ENCODE results near the gene PDE6B.
A peak's percentile ranks its signal among the peaks of the same experiment; 100 is the strongest.

The PDE6B gene

GRCh38 chr4:706834-707598, 81.6 kb downstream of the PDE6B start:
- Histone ChIP-seq H3K9ac (ENCODE audit: insufficient read length) (peak overlapping the region; percentile 67), H3K27ac (no peak overlapping the region; the same call in 1 of the 2 replicates), H3K4me3 (peak overlapping the region; percentile 98), H3K9me3 (ENCODE audit: low read depth, low read length) (no peaks in the 10 kb centered on the region), H3K36me3 (ENCODE audit: insufficient read depth, low read length) (peaks cover 30% of the 10 kb centered on the region)
- no peak for DNase-seq (ENCODE audit: low read depth, low spot score)
- no peak for TF ChIP-seq EZH2 (IDR thresholded peaks at IDR 0.05)
- TF ChIP-seq POLR2AphosphoS5 (IDR thresholded peaks at IDR 0.05; ENCODE audit: borderline replicate concordance, low read depth, low read length) = no peak
- no peak for TF ChIP-seq FOXP2 (optimal IDR thresholded peaks at IDR 0.05; ENCODE audit: control extremely low read depth, extremely low read length, insufficient read depth)

- DNase-seq (ENCODE audit: low read depth, low spot score) = no peak
- H3K27ac ChIP-seq = no peak overlapping the region
- no peak overlapping the region for H3K9ac ChIP-seq (ENCODE audit: insufficient read length)
- H3K36me3 ChIP-seq (ENCODE audit: insufficient read depth, low read length) = peaks cover 32% of the 10 kb centered on the region
- TF ChIP-seq FOXP2 (optimal IDR thresholded peaks at IDR 0.05; ENCODE audit: control extremely low read depth, extremely low read length, insufficient read depth) (no peak), POLR2AphosphoS5 (IDR thresholded peaks at IDR 0.05; ENCODE audit: borderline replicate concordance, low read depth, low read length) (no peak), EZH2 (IDR thresholded peaks at IDR 0.05) (no peak)
- H3K9me3 ChIP-seq (ENCODE audit: low read depth, low read length) = no peaks in the 10 kb centered on the region
- 0 out of 2 replicates have a peak overlapping the region, but pooled peaks have one; percentile 38 for H3K4me3 ChIP-seq
Measured at GRCh38 chr4:707929-708630, 82.7 kb downstream of the PDE6B start.

DNA sequence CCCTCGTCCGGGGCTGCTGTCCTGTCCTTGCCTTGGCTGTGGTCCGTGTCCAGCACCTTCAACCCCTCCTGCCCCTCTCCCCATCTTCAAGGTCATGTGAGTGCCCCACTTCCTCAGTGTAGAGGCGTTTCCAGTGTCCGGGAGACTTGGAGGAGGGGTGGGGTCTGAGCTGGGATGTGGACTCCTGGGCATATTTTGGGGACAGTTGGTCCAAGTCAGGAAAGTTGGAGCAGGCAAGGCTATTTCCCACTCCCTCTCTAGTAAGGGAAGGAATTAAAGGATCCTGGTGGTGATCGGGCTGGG, 83.2 kb downstream of the PDE6B start:
- H3K36me3 ChIP-seq (ENCODE audit: insufficient read depth, low read length) = peaks cover 34% of the 10 kb centered on the region
- H3K27ac ChIP-seq = no peak overlapping the region
- no peaks in the 10 kb centered on the region for H3K9me3 ChIP-seq (ENCODE audit: low read depth, low read length)
- TF ChIP-seq FOXP2 (optimal IDR thresholded peaks at IDR 0.05; ENCODE audit: control extremely low read depth, extremely low read length, insufficient read depth) = no peak
- no peak for TF ChIP-seq EZH2 (IDR thresholded peaks at IDR 0.05)
- TF ChIP-seq POLR2AphosphoS5 (IDR thresholded peaks at IDR 0.05; ENCODE audit: borderline replicate concordance, low read depth, low read length) = no peak
- H3K9ac ChIP-seq (ENCODE audit: insufficient read length) = no peak overlapping the region
- no peak for DNase-seq (ENCODE audit: low read depth, low spot score)
- peak overlapping the region; percentile 38; the same call in 1 of the 2 replicates for H3K4me3 ChIP-seq

DNA sequence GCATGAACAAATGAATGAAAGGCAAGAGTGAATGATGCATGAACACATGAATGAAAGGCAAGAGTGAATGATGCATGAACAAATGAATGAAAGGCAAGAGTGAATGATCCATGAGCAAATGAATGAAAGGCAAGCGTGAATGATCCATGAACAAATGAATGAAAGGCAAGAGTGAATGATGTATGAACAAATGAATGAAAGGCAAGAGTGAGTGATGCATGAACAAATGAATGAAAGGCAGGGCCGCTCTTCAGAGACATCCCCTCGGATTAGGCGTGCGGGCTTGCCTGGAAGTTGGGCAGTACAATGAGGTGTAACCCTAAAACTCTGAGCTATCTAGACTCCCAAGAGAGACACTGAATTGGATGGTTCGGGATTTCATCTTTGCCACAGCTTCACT, 84.0 kb downstream of the PDE6B start:
- Histone ChIP-seq H3K9ac (ENCODE audit: insufficient read length) (no peak overlapping the region), H3K4me3 (no peak overlapping the region), H3K27ac (peak overlapping the region; percentile 60; the same call in 1 of the 2 replicates), H3K36me3 (ENCODE audit: insufficient read depth, low read length) (peaks cover 42% of the 10 kb centered on the region), H3K9me3 (ENCODE audit: low read depth, low read length) (no peaks in the 10 kb centered on the region)
- DNase-seq (ENCODE audit: low read depth, low spot score) = no peak
- TF ChIP-seq FOXP2 (optimal IDR thresholded peaks at IDR 0.05; ENCODE audit: control extremely low read depth, extremely low read length, insufficient read depth) = no peak
- no peak for TF ChIP-seq POLR2AphosphoS5 (IDR thresholded peaks at IDR 0.05; ENCODE audit: borderline replicate concordance, low read depth, low read length)
- no peak for TF ChIP-seq EZH2 (IDR thresholded peaks at IDR 0.05)

- Histone ChIP-seq H3K4me3 (no peak overlapping the region), H3K36me3 (ENCODE audit: insufficient read depth, low read length) (peaks cover 45% of the 10 kb centered on the region), H3K9ac (ENCODE audit: insufficient read length) (no peak overlapping the region), H3K27ac (0 out of 2 replicates have a peak overlapping the region, but pooled peaks have one; percentile 60), H3K9me3 (ENCODE audit: low read depth, low read length) (no peaks in the 10 kb centered on the region)
- no peak for DNase-seq (ENCODE audit: low read depth, low spot score)
- TF ChIP-seq EZH2 (IDR thresholded peaks at IDR 0.05) (no peak), FOXP2 (optimal IDR thresholded peaks at IDR 0.05; ENCODE audit: control extremely low read depth, extremely low read length, insufficient read depth) (no peak), POLR2AphosphoS5 (IDR thresholded peaks at IDR 0.05; ENCODE audit: borderline replicate concordance, low read depth, low read length) (no peak)
Measured at GRCh38 chr4:710116-710515, 84.7 kb downstream of the PDE6B start.

- no peak overlapping the region for H3K9ac ChIP-seq (ENCODE audit: insufficient read length)
- H3K27ac ChIP-seq = no peak overlapping the region
- H3K4me3 ChIP-seq = no peak overlapping the region
- H3K36me3 ChIP-seq (ENCODE audit: insufficient read depth, low read length) = peaks cover 45% of the 10 kb centered on the region
- no peaks in the 10 kb centered on the region for H3K9me3 ChIP-seq (ENCODE audit: low read depth, low read length)
- no peak for TF ChIP-seq FOXP2 (optimal IDR thresholded peaks at IDR 0.05; ENCODE audit: control extremely low read depth, extremely low read length, insufficient read depth)
- no peak for TF ChIP-seq EZH2 (IDR thresholded peaks at IDR 0.05)
- TF ChIP-seq POLR2AphosphoS5 (IDR thresholded peaks at IDR 0.05; ENCODE audit: borderline replicate concordance, low read depth, low read length) = no peak
- DNase-seq (ENCODE audit: low read depth, low spot score) = no peak
Measured at GRCh38 chr4:710916-711315, 85.5 kb downstream of the PDE6B start.

DNA sequence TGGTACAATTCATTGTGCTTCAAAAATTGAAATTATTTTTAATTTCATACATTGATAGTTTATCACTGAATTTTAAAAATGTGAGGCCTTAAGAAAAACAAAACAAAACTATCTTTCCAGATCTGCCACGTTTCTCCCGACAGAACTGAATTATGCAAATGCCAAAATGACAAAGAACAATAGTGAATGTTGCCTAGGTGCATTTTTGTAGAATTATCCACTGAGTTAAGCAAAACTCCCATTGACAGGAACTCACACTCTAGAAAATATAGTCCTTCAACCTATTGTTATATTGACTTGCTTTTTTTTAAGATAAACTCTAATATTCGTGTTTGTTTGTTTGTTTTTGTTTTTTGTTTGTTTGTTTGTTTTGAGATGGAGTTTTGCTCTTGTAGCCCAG, 86.7 kb downstream of the PDE6B start:
- Histone ChIP-seq H3K9ac (ENCODE audit: insufficient read length) (no peak overlapping the region), H3K9me3 (ENCODE audit: low read depth, low read length) (no peaks in the 10 kb centered on the region), H3K36me3 (ENCODE audit: insufficient read depth, low read length) (peaks cover 45% of the 10 kb centered on the region), H3K4me3 (no peak overlapping the region), H3K27ac (no peak overlapping the region)
- no peak for TF ChIP-seq POLR2AphosphoS5 (IDR thresholded peaks at IDR 0.05; ENCODE audit: borderline replicate concordance, low read depth, low read length)
- TF ChIP-seq EZH2 (IDR thresholded peaks at IDR 0.05) = no peak
- TF ChIP-seq FOXP2 (optimal IDR thresholded peaks at IDR 0.05; ENCODE audit: control extremely low read depth, extremely low read length, insufficient read depth) = no peak
- no peak for DNase-seq (ENCODE audit: low read depth, low spot score)

DNA sequence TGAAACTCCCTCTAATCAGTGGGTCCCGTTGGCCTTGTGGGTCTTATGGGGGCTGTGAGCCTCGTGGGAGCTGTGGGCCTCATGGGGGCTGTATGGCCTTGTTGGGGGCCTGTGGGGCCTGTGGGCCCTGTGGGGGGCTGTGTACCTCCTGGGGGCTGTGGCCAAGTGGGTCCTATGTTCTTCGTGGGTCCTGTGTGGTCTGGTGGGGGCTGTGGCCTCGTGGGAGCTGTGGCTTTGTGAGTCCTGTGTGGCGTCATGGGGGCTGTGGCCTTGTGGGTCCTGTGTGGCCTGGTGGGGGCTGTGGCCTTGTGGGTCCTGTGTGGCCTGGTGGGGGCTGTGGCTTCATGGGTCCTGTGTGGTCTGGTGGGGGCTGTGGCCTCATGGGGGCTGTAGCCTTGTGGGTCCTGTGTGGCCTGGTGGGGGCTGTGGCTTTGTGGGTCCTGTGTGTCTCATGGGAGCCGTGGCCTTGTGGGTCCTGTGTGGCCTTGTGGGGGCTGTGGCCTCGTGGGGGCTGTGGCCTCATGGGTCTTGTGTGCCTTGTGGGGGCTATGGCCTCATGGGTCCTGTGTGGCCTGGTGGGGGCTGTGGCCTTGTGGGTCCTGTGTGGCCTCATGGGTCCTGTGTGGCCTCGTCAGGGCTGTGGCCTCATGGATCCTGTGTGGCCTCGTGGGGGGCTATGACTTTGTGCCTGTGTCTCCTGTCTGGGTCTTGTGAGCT, 87.7 kb downstream of the PDE6B start:
- Histone ChIP-seq H3K9ac (ENCODE audit: insufficient read length) (no peak overlapping the region), H3K36me3 (ENCODE audit: insufficient read depth, low read length) (peaks cover 45% of the 10 kb centered on the region)

More for the DNA sequence above, 87.7 kb downstream of the PDE6B start:
- no peak for DNase-seq (ENCODE audit: low read depth, low spot score)
- H3K27ac ChIP-seq = no peak overlapping the region
- no peaks in the 10 kb centered on the region for H3K9me3 ChIP-seq (ENCODE audit: low read depth, low read length)
- TF ChIP-seq POLR2AphosphoS5 (IDR thresholded peaks at IDR 0.05; ENCODE audit: borderline replicate concordance, low read depth, low read length) (no peak), EZH2 (IDR thresholded peaks at IDR 0.05) (no peak), FOXP2 (optimal IDR thresholded peaks at IDR 0.05; ENCODE audit: control extremely low read depth, extremely low read length, insufficient read depth) (no peak)
- H3K4me3 ChIP-seq = no peak overlapping the region
